Muscle of back (tissue), 11 donors: ENCODE data around the gene NAV2. TPM values are rescaled to one million over a fixed set of nuclear protein-coding genes. Genes with fewer than 3 reads are reported as not detected.

Source experiments
- DNase-seq, 3 donors: peaks; one replicate each; pipeline versions ENCODE4 v3.0.0 to v3.0.0-alpha.2; 2013
- polyA plus RNA-seq, 10 donors: library from polyadenylated mRNA; unstranded; fragments of 120-200 nt; gene quantifications; one replicate each; pipeline ENCODE4 v1.2.1, GENCODE V29; 2013; ENCODE audit not compliant: insufficient read length in 10 of 10

NAV2 gene
- polyA plus RNA-seq, 10 donors, result 33.6 to 76.3 (median 48.3) TPM

- no peak for DNase-seq
These were observed 426.1 kb downstream of the NAV2 start for GRCh38 chr11:20138707-20139106.

DNA sequence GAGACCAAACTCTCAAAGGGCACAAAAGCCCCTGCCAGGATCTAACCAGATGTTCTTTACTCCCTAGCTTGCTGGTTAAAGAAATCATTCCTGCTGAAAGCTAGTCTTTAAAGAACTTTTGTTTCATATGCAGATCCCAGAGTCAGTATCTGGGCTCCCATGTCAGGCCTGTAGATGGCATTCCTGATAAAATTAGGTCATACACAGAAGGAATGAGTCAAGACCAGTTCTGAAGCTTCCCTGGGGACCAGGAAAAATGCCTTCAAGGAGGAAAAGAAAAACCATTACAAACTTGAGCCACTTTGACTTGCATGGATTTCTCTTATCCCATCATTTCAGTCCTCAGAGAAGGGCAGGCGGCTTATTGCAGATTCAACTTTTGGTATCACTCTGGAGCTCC, 441.7 kb downstream of the NAV2 start:
- peak in 1 of 3 donors; percentile 55 for DNase-seq

DNA sequence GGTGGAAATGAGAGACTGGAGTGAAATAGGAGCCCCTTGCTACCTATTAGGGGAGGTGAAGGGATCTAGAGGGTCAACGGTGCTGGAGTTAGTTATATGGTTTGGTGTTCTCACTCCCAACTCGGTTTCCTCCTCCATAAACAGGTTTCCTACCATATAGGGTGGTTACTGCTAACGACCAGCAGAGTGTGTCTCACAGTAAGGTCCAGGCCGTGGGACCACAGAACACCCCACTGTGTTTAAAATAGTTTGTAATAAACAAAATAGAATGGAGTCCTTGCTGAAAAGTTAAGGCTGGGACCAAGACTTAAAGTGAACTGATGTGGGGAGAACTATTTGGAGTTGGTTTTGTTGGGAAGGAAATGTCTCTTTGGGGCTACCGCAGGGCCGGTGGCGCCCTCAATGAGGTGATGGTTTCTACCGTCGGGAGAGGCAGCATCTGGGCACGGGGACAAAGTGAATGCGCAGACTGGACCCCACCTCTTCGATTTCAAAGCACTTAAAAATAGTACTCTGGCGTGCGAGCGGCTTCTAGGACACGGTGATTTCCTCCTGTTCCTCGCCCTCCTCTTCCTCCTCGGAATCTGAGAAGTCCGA, 443.1 kb downstream of the NAV2 start:
- DNase-seq, result no peak

DNA sequence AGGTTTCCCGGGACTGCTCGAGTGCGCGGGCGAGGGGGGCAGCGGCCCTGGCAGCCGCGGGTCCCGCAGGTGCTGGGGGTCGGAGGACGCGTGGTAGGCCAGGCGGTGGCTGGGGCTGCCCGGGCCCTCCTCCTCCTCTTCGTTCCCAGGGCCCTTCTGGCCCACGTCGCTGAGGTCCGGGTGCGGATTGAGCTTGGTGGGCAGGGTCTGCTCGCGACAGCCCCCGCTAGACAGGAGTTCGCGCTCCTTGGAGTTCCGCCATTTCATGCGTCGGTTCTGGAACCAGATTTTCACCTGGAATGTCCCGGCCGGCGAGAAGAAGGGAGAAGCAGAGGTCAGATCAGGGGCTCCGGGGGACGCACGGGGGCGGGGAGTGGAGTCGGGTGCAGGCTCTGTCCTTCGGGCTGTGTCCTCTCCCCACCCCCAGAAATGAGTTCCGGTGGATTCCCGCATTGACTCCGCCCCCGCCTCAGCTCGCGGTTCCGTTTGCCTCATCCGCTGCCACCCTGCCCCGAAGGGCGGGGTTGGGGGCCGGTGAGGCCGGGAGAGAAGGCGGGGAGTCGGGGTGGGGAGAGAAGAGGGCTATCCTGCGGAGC, 443.7 kb downstream of the NAV2 start:
- DNase-seq, result no peak

- no peak for DNase-seq
These were observed 444.4 kb downstream of the NAV2 start for GRCh38 chr11:20156876-20157613.

GRCh38 chr11:20157728-20158127, 445.1 kb downstream of the NAV2 start:
- no peak for DNase-seq

DNA sequence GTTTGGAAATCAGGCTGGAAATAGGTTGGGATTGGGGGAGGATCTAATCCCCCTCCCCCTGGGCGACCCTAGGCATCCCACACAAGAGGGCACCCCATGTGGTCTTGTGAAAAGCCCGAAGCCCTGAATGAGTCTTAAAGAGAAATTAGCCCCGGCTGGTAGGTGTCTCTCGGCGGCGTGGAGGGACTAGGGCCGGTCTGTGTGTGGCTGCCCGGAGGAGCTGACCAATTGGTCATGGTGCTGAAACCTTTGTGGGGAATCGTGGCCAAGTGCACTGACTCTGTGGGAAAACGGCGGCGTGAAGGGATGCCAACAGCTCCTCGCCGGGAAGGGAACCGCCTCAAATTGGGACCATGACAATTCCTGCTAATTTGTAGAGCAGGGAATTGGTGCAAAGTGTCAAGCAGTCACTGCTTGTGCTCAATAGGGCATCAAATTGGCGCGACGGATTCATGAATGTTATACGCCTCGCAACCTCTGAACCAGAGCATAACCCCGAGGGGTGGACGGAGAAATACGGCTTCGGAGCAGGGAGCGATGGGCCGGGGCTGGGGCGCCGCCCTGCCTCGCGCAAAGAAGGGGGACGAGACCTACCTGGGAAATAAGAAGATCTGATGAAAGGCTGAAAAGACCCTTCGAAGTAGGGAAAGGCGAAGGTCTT, 446.1 kb downstream of the NAV2 start:
- DNase-seq, result peak; percentile 59 to 87 (median 75)

DNA sequence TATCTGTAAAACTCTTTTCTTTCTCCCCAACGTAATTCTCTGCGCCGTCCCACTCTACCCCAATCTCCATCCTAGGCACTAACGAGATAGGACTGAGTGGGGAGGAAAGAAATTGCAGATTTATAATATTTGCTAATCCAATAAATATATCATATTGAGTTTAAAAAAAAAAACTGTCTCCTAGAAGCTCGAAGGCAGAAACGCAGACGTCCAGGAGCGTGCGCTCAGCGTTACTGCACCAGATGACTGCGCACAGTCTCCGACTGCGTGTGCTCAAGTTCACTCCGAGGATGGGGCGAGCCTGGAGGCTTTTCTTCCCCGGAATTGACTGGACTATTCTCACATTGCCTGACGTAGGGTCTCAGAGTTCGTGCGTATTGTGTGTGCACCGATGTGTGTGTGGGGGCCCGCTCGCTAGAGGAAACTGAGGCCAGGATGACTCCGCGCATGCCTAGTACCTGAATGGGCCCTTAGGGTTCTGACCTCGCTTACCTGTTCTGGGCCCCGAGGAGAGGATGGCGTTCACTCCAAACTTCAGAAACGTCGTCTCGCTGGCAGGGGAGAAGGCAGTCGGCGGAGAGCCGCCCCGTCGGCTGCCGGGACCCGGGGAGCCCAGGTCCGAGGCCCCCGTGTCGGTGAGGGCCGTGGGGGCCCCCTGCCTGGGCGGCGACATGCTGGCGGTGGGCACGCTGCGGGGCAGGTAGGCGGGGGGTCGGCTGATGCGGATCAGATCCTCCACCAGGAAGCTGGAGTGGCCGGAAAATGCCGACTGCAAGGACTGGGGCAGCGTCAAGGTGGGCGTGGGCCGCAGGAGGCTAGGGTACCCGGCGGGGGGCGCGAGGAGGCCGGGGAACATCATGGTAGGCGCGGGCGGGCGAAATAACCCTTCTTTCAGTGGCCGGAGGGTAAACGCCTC, 447.1 kb downstream of the NAV2 start:
- DNase-seq, result peak in 1 of 3 donors; percentile 9

DNA sequence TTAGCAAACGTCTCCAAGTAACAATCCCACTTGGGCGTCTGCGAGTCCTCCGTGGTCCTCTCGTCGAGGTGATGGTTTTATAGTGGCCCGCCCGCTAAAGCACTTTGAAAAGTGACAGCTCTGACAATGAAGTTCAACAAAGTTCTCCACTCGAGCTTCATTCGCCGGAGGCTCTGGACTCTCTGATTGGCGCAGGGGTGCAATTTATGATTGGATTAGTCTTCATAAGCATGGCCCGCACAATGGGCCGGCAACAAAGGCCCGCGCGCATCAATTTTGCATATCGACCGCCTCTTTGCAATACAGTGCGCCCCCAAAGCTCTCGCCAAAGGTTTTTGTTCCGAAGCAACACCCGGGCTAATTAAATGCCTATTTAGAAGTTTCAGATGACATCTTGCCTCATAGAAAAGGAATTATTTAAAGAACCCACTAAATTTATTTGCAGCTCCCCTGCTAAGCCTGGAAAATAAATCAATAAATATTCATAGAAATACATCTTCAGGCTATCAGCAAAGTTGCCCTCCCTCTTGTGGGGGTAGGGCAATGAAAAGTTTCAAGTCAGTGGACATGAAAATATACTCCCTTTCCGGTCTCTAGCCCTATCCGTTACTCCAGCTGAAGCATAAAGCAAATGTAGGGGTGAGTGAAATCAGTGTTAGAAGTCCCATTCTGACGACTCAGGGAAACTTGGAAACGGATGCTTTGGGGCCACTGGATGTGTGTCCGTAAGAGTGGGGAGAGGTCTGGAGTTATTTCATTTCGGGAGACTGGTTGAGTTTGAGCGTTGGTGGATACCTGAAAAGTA, 448.0 kb downstream of the NAV2 start, which contains the start of gene DBX1:
Gene DBX1, minus strand, starts transcription at position 51 of the 805 bp plus-strand sequence. CDS start 151 bp downstream, outside the sequence.
- DNase-seq, result peak in 1 of 3 donors; percentile 29

DNA sequence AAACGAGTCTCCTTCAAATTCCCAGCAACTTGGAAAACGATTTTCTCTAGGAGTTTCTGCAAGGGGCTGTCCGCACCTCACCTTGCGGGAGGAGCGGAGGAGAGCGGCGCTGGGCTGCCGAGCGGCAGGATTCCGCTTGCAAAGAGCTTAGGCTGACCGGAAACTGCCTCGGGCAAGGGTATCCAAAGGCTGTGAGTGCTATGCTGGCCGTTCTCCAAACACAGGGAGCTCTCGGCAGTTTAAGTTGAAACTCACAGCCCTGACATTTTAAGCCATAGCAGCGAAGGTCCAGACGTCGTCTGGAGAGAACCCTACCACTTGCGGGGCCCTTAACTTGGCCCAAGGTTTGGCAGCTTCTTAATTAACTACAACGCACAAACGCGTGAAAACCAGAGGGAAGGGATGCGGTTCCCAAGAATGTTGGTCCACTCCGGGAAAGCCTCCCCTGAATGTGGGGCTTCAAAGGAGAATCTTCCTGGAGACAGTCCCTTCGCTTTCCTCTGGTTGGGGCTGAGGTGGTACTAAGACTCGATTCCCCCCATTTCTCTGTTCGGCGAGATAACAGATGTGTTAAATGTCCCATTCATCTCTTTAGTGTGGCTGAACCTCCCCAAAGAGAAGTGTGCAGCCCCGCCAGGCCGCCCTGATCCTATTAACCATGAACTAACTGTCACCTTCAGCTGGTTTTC, 448.7 kb downstream of the NAV2 start:
- peak in 1 of 3 donors; percentile 49 for DNase-seq

- DNase-seq, result peak in 1 of 3 donors; percentile 15
These were observed 449.5 kb downstream of the NAV2 start for GRCh38 chr11:20161923-20162744.

- peak in 2 of 3 donors; percentile 32 to 68 for DNase-seq
These were observed 450.5 kb downstream of the NAV2 start for GRCh38 chr11:20162824-20163782.

DNA sequence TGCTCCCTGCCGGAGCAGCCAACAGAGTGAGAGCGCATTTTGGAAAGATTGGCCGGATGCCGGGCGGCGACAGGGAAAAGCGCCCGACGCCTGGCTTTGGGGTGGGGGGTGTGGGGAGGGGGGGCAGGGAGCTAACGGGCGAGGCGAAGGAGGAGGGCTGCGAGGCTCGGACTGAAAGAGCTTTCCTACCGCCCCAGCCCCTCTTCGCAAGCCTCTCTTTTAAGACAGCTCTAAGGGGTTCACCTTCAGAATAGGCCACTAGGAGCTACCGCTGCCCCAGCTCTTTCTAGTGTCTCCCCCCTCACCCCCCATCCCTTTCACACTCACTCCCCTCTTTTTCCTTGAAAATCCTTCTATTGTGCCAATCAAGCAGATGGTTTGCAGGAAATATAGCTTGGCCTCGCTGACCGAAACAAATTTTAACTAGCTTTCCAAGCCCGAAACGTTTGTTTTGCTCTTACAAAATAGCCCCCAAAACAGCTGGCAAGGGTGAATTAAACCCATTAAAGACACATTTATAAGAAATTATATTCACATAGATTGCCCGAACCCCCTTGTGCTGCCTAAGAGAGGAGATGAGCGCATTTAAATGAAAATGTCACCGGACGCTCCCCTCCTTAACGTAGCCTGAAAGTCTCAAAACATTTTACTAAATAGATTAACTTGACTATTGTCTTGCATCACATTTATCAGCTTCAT, 451.3 kb downstream of the NAV2 start:
- DNase-seq, result peak in 1 of 3 donors; percentile 64
